GM21360 (cell line): Measurements from ENCODE around the gene NECAP2.
"Not testable (repeated sequence)": the region's sequence is repeated elsewhere in the genome, so short reads cannot be mapped to it uniquely, and the experiment has no call there.

Source experiments
- ATAC-seq: cut with Tn5 transposase; IDR thresholded peaks from one replicate; pipeline ENCODE4 v1.9.1; 2021; ENCODE audit warnings: mild to moderate bottlenecking, moderate library complexity; ENCODE audit not compliant: unreplicated experiment

The NECAP2 gene

GRCh38 chr1:16456151-16456550 is 15.6 kb downstream of the NECAP2 start:
- not testable (repeated sequence) for ATAC-seq

- no peak for ATAC-seq
These were observed 18.3 kb downstream of the NECAP2 start for GRCh38 chr1:16458831-16459230.

- ATAC-seq = no peak
These were observed 18.9 kb downstream of the NECAP2 start for GRCh38 chr1:16459352-16459925.

GRCh38 chr1:16461681-16462080 is 21.2 kb downstream of the NECAP2 start:
- ATAC-seq = no peak

- no peak for ATAC-seq
These were observed 22.3 kb downstream of the NECAP2 start for GRCh38 chr1:16462773-16463330.

- ATAC-seq = no peak
These were observed 24.5 kb downstream of the NECAP2 start for GRCh38 chr1:16464917-16465625.

GRCh38 chr1:16468558-16468957 is 28.0 kb downstream of the NECAP2 start:
- ATAC-seq = no peak

GRCh38 chr1:16474166-16474800 is 33.8 kb downstream of the NECAP2 start:
- ATAC-seq = no peak

GRCh38 chr1:16474891-16475290 is 34.4 kb downstream of the NECAP2 start:
- not testable (repeated sequence) for ATAC-seq

- not testable (repeated sequence) for ATAC-seq
These were observed 35.5 kb downstream of the NECAP2 start for GRCh38 chr1:16475771-16476770.

GRCh38 chr1:16478091-16478490 is 37.6 kb downstream of the NECAP2 start:
- no peak for ATAC-seq

- not testable (repeated sequence) for ATAC-seq
These were observed 42.6 kb downstream of the NECAP2 start for GRCh38 chr1:16483146-16483545.

- ATAC-seq = not testable (repeated sequence)
These were observed 43.3 kb downstream of the NECAP2 start for GRCh38 chr1:16483639-16484500.

GRCh38 chr1:16484501-16484835 is 43.9 kb downstream of the NECAP2 start:
- ATAC-seq = no peak

GRCh38 chr1:16484931-16485330 is 44.4 kb downstream of the NECAP2 start:
- ATAC-seq = no peak

- ATAC-seq = not testable (repeated sequence)
These were observed 45.8 kb downstream of the NECAP2 start for GRCh38 chr1:16486316-16486715.

- ATAC-seq = not testable (repeated sequence)
These were observed 46.5 kb downstream of the NECAP2 start for GRCh38 chr1:16487011-16487410.

GRCh38 chr1:16489195-16489880 is 48.8 kb downstream of the NECAP2 start:
- ATAC-seq = not testable (repeated sequence)

- no peak for ATAC-seq
These were observed 50.6 kb downstream of the NECAP2 start for GRCh38 chr1:16491056-16491675.
